H54 (cell line): ENCODE results near the gene PDPK1.
"Not testable (repeated sequence)": the region's sequence is repeated elsewhere in the genome, so short reads cannot be mapped to it uniquely, and the experiment has no call there.

Source experiments
- DNase-seq: peaks from one replicate; pipeline ENCODE4 v3.0.0; 2011; ENCODE audit warnings: low spot score, mixed read lengths; ENCODE audit not compliant: insufficient read length
- FAIRE-seq: peaks from 3 replicates; lab custom pipeline; 2011; peaks lifted over from hg19 to GRCh38; lab: Jason Lieb, UNC
- POLR2A ChIP-seq: IDR thresholded peaks from 2 replicates; pipeline ENCODE4 v1.6.1; 2011; ENCODE audit warnings: low read depth, mild to moderate bottlenecking, low read length

The PDPK1 gene

GRCh38 chr16:2524339-2524938 is 13.4 kb upstream of the PDPK1 start:
- DNase-seq (no peak), FAIRE-seq (no peak)
- TF ChIP-seq POLR2A = no peak

GRCh38 chr16:2526135-2526534 is 11.7 kb upstream of the PDPK1 start:
- no peak for DNase-seq
- FAIRE-seq = no peak
- no peak for TF ChIP-seq POLR2A

DNA sequence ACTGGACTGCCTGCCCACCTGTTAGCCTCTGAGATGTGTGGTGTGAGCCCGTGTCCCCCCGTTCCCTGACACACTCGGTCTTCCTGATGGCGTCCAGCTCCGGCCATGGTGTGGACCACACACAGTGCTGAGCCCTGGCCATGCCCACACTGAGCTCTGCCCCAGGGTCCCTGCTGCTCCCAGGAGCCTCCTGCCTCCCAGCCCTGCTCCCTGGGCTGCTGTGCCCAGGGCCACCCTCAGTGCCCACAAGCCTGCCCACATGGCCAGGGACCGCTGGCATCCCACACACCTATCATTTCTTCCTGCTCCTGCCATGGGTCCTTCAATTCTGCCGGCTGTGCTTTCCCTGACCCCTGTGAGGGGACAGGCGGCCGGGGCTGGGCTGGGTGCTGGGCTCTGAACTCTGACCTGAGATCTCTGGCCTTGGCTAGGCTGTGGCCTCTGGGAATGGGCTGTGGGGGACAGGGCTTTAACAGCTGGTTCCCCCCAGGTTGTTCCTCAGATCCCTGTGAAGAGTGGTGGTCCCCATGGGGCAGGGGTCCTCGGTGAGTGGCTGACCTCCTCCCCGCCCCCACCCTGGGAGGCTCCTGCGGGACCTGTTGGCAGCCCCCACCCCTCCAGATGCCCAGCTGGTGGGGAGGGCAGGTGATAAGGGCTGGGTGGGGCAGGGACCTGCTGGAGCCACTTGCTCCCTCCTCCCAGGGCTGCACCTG is 10.6 kb upstream of the PDPK1 start:
- DNase-seq = no peak
- TF ChIP-seq POLR2A = no peak
- FAIRE-seq = no peak

- FAIRE-seq = no peak
- no peak for TF ChIP-seq POLR2A
- no peak for DNase-seq
Observed at GRCh38 chr16:2527784-2528100, 10.1 kb upstream of the PDPK1 start.

DNA sequence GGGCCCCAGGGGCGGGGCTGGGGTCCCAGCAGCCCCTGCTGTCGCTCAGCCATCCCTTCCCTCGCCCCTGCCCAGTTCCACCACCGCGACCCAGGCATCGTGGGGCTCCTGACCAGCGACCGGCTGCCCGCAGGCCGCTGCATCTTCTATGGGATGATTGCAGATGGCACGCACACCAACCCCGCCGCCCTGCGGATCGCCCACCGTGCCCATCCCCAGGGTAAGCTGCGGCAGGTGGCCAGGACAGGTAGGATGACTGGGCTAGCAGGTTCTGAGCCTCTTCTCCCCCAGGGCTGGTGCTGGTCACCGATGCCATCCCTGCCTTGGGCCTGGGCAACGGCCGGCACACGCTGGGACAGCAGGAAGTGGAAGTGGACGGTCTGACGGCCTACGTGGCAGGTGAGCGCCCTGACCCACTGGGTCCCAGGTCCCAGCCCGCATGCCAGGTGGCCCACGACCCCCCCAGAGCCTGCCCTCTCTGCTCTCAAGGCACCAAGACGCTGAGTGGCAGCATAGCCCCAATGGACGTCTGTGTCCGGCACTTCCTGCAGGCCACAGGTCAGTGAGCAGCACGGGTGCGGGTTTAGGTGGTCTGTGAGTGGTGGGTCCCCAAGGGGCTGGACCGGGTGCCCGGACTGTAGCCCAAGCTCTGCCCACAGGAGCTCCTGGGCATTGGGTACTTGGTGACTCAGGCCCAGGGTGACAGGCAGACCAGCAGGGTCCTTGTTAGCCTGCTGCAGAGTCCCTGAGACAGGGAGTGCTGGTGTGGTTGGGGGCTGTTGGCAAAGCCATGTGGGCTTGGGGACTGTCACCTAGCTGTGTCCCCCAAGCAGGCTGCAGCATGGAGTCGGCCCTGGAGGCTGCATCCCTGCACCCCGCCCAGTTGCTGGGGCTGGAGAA is 9.4 kb upstream of the PDPK1 start:
- FAIRE-seq (no peak), DNase-seq (no peak)
- no peak for TF ChIP-seq POLR2A

- FAIRE-seq (no peak), DNase-seq (no peak)
- TF ChIP-seq POLR2A = no peak
Observed at GRCh38 chr16:2529061-2529931, 8.5 kb upstream of the PDPK1 start.

- TF ChIP-seq POLR2A = no peak
- FAIRE-seq = no peak
- DNase-seq = no peak
Observed at GRCh38 chr16:2529961-2530628, 7.7 kb upstream of the PDPK1 start.

DNA sequence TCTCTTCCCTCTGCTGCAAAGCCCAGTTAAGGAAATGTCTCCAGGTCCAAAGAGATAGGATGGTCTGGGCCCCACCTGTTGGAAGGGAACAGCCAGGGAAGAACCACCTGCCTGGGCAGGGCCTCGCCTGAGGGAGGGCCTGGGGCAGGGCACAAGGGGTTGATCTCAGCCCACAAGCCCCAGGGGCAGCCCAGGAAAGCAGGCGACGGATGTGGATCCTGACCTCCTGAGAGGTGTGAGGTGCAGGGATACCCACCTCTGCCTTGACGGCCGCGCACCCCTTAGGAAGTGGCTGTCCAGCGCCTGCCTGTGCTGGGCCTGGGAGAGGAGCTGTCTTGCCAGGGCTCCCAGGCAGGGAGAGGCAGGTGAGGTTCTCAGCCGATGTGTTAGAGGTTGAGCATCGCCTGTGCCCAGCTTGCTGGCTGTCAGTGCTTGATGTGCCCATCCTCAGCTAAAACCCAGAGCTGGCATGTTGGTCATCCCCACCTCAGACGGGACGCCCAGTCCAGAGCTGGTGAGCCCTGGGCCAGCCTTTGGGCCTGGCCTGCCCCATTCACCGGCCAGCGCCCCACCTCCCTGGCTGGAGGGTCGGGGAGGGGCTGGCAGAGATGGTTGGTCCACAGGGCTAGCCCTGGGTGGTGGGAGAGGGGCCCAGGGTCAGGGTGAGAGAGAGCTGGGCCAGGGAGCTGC is 7.0 kb upstream of the PDPK1 start:
- no peak for TF ChIP-seq POLR2A
- DNase-seq (no peak), FAIRE-seq (no peak)

DNA sequence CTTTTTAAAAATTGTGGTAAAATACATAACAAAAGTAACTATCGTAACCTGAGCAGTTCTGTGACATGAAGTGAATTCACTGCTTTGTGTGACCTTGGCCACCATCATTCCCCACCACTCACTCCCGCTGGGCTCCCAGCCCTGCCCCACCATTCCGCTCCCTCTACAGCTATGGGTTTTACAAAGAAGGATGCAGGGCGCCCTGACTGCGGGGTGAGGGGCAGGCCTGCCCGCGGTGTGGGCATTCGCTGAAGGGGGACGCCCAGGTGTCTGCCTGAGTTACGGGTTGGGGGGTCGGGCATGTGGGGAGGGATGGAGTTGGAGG is 6.5 kb upstream of the PDPK1 start, which contains the start of gene CEMP1:
TSS of gene CEMP1 (minus strand) at position 38 of the 325 bp plus-strand sequence. CDS start 335 bp downstream, outside the sequence.
- TF ChIP-seq POLR2A = no peak
- no peak for DNase-seq
- FAIRE-seq = no peak

DNA sequence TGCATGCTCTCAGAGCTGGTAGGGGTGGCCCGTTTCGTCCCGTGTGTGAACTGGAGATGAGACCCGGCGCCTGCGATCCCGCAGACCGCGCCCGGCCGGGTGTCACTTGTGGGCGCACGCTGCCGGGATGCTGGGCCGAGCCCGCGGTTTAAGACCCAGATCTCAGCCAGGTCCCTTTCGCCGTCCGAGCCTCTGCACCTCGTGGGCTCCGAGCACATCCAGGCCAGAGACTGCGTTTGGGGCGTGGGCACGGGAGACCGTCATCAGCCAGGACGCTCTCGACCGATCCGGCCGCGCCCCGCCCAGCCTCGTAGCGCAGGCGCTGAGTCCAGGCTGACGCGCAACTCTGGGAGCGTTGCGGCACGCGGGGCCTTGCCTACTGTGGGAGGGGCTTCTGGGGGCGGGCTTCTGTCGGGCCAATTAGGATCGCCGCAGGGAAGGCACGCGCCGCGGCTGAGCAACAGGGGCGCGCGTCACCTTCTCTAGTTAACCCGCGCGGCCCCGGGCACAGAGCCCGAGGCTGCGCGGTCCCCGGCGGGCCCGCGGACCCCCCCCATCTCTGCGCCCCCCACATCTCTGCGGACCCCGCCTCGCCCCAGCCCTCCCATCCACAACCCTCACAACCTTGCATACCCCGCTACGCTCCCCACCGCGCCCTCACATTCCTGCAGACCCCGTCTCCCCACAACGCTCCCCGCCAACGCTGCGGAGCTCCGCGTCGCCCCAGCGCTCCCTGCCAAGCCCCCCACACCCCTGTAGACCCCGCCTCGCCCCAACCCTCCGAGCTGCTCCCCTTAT is 5.9 kb upstream of the PDPK1 start:
- FAIRE-seq = peak; percentile 11
- DNase-seq = peak; percentile 97
- TF ChIP-seq POLR2A = peak; percentile 76

GRCh38 chr16:2532494-2533141 is 5.2 kb upstream of the PDPK1 start:
- TF ChIP-seq POLR2A = no peak
- DNase-seq = no peak
- no peak for FAIRE-seq

DNA sequence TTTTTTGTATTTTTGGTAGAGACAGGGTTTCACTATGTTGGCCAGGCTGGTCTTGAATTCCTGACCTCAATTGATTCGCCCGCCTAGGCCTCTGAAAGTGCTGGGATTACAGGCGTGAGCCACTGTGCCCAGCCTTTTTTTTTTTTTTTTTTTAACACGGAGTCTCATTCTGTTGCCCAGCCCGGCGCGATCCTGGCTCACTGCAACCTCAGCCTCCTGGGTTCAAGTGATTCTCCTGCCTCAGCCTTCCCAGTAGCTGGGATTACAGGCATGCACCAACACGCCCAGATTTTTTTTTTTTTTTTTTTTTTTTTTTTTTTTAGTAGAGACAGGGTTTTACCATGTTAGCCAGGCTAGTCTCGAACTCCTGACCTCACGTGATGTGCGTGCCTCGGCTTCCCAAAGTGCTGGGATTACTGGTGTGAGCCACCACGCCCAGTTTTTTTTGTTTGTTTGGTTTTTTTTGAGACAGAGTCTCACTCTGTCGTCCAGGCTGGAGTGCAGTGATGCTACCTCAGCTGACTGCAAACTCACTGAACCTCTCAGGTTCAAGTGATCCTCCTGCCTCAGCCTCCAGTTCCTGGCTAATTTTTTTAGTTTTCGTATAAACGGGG is 4.6 kb upstream of the PDPK1 start:
- not testable (repeated sequence) for DNase-seq, FAIRE-seq
